ENCODE data around the gene DNAJB1. TPM values are rescaled to one million over a fixed set of nuclear protein-coding genes. Genes with fewer than 3 reads are reported as not detected.

The DNAJB1 gene
- total and polyA plus RNA-seq, 2 of the 13 experiments (the other 11 are each of a cell fraction or from before 2014, with no cell fraction given): 87.5 to 97.3 TPM

DNA sequence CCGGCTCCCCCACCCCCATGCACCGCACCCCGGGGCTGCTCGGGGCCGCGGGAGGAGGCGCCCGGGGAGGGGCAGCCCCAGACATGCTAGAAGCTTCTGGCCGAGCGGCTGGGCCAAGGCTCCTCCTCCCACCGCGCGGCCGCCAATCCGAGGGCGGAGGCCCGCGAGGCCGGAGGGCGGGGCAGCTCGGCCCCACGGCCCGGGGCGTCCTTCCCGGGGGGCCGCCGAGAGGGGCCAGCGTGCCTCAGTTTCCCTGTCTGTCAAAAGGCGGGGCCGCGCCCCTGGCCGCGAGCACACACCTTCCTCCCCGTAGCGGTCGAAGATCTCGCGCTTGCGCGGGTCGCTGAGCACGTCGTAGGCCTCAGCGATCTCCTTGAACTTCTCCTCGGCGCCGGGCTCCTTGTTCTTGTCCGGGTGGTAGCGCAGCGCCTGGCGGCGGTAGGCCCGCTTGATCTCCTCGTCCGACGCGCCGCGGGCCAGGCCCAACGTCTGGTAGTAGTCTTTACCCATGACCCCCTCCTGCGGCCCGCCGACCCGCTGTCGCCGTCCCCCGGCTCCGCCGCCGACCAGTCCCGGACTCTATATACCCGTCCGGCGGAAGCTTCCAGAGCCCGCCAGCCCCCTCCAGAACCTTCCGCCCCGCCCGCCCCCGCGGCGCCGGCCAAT is at the start of gene DNAJB1 (continued):
- TF ChIP-seq PHF21A (CRISPR knock-in tag; IDR thresholded peaks at IDR 0.05): no peak
- TF ChIP-seq, protein P1, sequence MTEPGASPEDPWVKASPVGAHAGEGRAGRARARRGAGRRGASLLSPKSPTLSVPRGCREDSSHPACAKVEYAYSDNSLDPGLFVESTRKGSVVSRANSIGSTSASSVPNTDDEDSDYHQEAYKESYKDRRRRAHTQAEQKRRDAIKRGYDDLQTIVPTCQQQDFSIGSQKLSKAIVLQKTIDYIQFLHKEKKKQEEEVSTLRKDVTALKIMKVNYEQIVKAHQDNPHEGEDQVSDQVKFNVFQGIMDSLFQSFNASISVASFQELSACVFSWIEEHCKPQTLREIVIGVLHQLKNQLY (CRISPR knock-in tag; IDR thresholded peaks at IDR 0.05): no peak
- TF ChIP-seq, protein P2, sequence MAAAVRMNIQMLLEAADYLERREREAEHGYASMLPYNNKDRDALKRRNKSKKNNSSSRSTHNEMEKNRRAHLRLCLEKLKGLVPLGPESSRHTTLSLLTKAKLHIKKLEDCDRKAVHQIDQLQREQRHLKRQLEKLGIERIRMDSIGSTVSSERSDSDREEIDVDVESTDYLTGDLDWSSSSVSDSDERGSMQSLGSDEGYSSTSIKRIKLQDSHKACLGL (CRISPR knock-in tag; IDR thresholded peaks at IDR 0.05): no peak
- TF ChIP-seq PAWR (CRISPR knock-in tag; IDR thresholded peaks at IDR 0.05; ENCODE audit: borderline replicate concordance): no peak
- TF ChIP-seq, protein P3, sequence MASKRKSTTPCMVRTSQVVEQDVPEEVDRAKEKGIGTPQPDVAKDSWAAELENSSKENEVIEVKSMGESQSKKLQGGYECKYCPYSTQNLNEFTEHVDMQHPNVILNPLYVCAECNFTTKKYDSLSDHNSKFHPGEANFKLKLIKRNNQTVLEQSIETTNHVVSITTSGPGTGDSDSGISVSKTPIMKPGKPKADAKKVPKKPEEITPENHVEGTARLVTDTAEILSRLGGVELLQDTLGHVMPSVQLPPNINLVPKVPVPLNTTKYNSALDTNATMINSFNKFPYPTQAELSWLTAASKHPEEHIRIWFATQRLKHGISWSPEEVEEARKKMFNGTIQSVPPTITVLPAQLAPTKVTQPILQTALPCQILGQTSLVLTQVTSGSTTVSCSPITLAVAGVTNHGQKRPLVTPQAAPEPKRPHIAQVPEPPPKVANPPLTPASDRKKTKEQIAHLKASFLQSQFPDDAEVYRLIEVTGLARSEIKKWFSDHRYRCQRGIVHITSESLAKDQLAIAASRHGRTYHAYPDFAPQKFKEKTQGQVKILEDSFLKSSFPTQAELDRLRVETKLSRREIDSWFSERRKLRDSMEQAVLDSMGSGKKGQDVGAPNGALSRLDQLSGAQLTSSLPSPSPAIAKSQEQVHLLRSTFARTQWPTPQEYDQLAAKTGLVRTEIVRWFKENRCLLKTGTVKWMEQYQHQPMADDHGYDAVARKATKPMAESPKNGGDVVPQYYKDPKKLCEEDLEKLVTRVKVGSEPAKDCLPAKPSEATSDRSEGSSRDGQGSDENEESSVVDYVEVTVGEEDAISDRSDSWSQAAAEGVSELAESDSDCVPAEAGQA (IDR thresholded peaks at IDR 0.05; ENCODE audit: low read depth): peak; percentile 11; the same call in 1 of the 2 replicates
- TF ChIP-seq, protein P3 (CRISPR knock-in tag; IDR thresholded peaks at IDR 0.05; ENCODE audit: borderline replicate concordance): peak; percentile 42; the same call in 1 of the 2 replicates
- TF ChIP-seq ETV6 (CRISPR knock-in tag; conservative IDR thresholded peaks at IDR 0.05): peak; percentile 80; the same call in 1 of the 2 replicates
- TF ChIP-seq, protein P4, sequence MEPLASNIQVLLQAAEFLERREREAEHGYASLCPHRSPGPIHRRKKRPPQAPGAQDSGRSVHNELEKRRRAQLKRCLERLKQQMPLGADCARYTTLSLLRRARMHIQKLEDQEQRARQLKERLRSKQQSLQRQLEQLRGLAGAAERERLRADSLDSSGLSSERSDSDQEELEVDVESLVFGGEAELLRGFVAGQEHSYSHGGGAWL (CRISPR knock-in tag; IDR thresholded peaks at IDR 0.05): peak; percentile 81; the same call in 1 of the 2 replicates
- TF ChIP-seq ZNF124 (CRISPR knock-in tag; IDR thresholded peaks at IDR 0.05): no peak
- TF ChIP-seq SP2 (CRISPR knock-in tag; IDR thresholded peaks at IDR 0.05): no peak; the same call in none of the 2 replicates
- no peak for TF ChIP-seq NFE2L1 (CRISPR knock-in tag; IDR thresholded peaks at IDR 0.05; ENCODE audit: borderline replicate concordance)
- TF ChIP-seq HMGA1 (CRISPR knock-in tag; conservative IDR thresholded peaks at IDR 0.05): no peak
- TF ChIP-seq MXD4 (CRISPR knock-in tag; IDR thresholded peaks at IDR 0.05): peak; percentile 48; the same call in 1 of the 2 replicates
- TF ChIP-seq ZNF883 (CRISPR knock-in tag; IDR thresholded peaks at IDR 0.05; ENCODE audit: not compliant biosample characterization): no peak
- TF ChIP-seq GATAD2A (CRISPR knock-in tag; IDR thresholded peaks at IDR 0.05): no peak
- peak; percentile 61 for TF ChIP-seq HOXA3 (CRISPR knock-in tag; IDR thresholded peaks at IDR 0.05)
- TF ChIP-seq, protein P5, sequence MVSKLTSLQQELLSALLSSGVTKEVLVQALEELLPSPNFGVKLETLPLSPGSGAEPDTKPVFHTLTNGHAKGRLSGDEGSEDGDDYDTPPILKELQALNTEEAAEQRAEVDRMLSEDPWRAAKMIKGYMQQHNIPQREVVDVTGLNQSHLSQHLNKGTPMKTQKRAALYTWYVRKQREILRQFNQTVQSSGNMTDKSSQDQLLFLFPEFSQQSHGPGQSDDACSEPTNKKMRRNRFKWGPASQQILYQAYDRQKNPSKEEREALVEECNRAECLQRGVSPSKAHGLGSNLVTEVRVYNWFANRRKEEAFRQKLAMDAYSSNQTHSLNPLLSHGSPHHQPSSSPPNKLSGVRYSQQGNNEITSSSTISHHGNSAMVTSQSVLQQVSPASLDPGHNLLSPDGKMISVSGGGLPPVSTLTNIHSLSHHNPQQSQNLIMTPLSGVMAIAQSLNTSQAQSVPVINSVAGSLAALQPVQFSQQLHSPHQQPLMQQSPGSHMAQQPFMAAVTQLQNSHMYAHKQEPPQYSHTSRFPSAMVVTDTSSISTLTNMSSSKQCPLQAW (CRISPR knock-in tag; IDR thresholded peaks at IDR 0.05): no peak
- TF ChIP-seq, protein P6, sequence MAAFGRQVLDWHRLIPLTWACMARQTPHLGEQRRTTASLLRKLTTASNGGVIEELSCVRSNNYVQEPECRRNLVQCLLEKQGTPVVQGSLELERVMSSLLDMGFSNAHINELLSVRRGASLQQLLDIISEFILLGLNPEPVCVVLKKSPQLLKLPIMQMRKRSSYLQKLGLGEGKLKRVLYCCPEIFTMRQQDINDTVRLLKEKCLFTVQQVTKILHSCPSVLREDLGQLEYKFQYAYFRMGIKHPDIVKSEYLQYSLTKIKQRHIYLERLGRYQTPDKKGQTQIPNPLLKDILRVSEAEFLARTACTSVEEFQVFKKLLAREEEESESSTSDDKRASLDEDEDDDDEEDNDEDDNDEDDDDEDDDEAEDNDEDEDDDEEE (CRISPR knock-in tag; IDR thresholded peaks at IDR 0.05): peak; percentile 88
- TF ChIP-seq ZNF557 (CRISPR knock-in tag; IDR thresholded peaks at IDR 0.05): 0 out of 2 replicates have a peak, but pooled peaks have one; percentile 53
